HepG2 (cell line): Measurements from ENCODE around the gene PLCL1. TPM values are rescaled to one million over a fixed set of nuclear protein-coding genes. Genes with fewer than 3 reads are reported as not detected.

ENCODE experiments used
- ATAC-seq: fragments of 200-7000 bp; cut with Tn5 transposase; 3 replicates; pipeline ENCODE4 v1.9.1; 2020; ENCODE audit warnings: mild to moderate bottlenecking, moderate library complexity
- BruUV-seq: library from RNA; stranded (reverse); fragments of 400-500 nt; replicated peaks from 2 replicates; lab custom pipeline; 2021; lab: Mats Ljungman, UMichigan
- CTCF ChIA-PET: fragments of 300-600 bp; formaldehyde crosslinking; extraction: SDS; loops from one replicate; lab custom pipeline; 2021; ENCODE audit warnings: low total read pairs, inconsistent platforms, low intra/inter-chr PET ratio; lab: Yijun Ruan, JAX
- POLR2A ChIA-PET: fragments of 350-600 bp; sonication (Branson Sonifier 250); formaldehyde crosslinking; loops from one replicate; lab custom pipeline; 2020; ENCODE audit warnings: antibody characterized with exemption, inconsistent platforms; lab: Yijun Ruan, JAX
- DNase-seq: peaks from one replicate; pipeline ENCODE4 v3.0.0-alpha.2; 2015; ENCODE audit warnings: low spot score
- FAIRE-seq: peaks from 3 replicates; lab custom pipeline; 2011; peaks lifted over from hg19 to GRCh38; lab: Jason Lieb, UNC
- H2AFZ ChIP-seq: one replicate; pipeline ENCODE4 v1.6.1; 2011; ENCODE audit warnings: low read length, inconsistent platforms
- H3K27ac ChIP-seq: fragments of 300-600 bp; 3 replicates; pipeline ENCODE4 v1.8.0; 2011; ENCODE audit warnings: mixed run types, mild to moderate bottlenecking, mixed read lengths, low read length, inconsistent platforms; ENCODE audit not compliant: insufficient read depth; ENCODE audit errors: extremely low read length
- H3K27me3 ChIP-seq, 2 experiments: fragments of 200-600 bp in 1 of 2; 2 replicates in 1 of 2; 3 replicates in 1 of 2; pipeline versions ENCODE4 v1.6.0 to v1.8.0; 2011; ENCODE audit warnings: low read length in 2 of 2, mild to moderate bottlenecking in 2 of 2, moderate library complexity in 2 of 2, inconsistent platforms in 1 of 2; ENCODE audit not compliant: insufficient read depth in 2 of 2, control insufficient read depth in 1 of 2
- H3K36me3 ChIP-seq, 2 experiments: fragments of 200-600 bp in 1 of 2; replicated peaks in 1 of 2; 2 replicates in 1 of 2; 3 replicates in 1 of 2; pipeline versions ENCODE4 v1.5.1 to v1.8.0; 2011; ENCODE audit warnings: low read length in 2 of 2, inconsistent platforms in 1 of 2; ENCODE audit not compliant: insufficient read depth in 2 of 2, control insufficient read depth in 1 of 2
- H3K4me1 ChIP-seq: 2 replicates; pipeline ENCODE4 v1.5.1; 2012; ENCODE audit warnings: low read length, inconsistent platforms; ENCODE audit not compliant: insufficient read depth
- H3K4me2 ChIP-seq: 2 replicates; pipeline ENCODE4 v1.6.0; 2011; ENCODE audit warnings: low read depth, low read length, inconsistent platforms
- H3K4me3 ChIP-seq, 3 experiments: fragments of 200-600 bp in 1 of 3; sonication (generic), shearing (Covaris generic) in 1 of 3; replicated peaks in 1 of 3; 2 replicates each; pipeline ENCODE4 v1.5.1; 2011 to 2016; ENCODE audit warnings: low read length in 3 of 3, inconsistent platforms in 2 of 3, low read depth in 2 of 3, mild to moderate bottlenecking in 2 of 3, control low read depth in 1 of 3, mixed read lengths in 1 of 3; ENCODE audit not compliant: insufficient read depth in 1 of 3
- H3K79me2 ChIP-seq: one replicate; pipeline ENCODE4 v1.6.1; 2011; ENCODE audit warnings: low read length, inconsistent platforms; ENCODE audit not compliant: insufficient read depth
- H3K9ac ChIP-seq: 2 replicates; pipeline ENCODE4 v1.6.0; 2011; ENCODE audit warnings: mild to moderate bottlenecking, low read depth, low read length, inconsistent platforms; ENCODE audit not compliant: insufficient read depth
- H3K9me3 ChIP-seq: 2 replicates; pipeline ENCODE4 v1.5.1; 2012; ENCODE audit warnings: mild to moderate bottlenecking, low read length
- H4K20me1 ChIP-seq: 2 replicates; pipeline ENCODE4 v1.6.0; 2011; ENCODE audit warnings: inconsistent platforms, mild to moderate bottlenecking, low read length, moderate library complexity; ENCODE audit not compliant: insufficient read depth
- HNRNPL ChIP-seq: fragments of 200-400 bp; formaldehyde crosslinking; IDR thresholded peaks from 2 replicates; pipeline ENCODE4 v1.6.1; 2017; ENCODE audit warnings: mild to moderate bottlenecking, low read depth, low read length
- KDM6A ChIP-seq: IDR thresholded peaks from 2 replicates; pipeline ENCODE4 v1.6.1; 2016; ENCODE audit warnings: low read depth
- MEIS1 ChIP-seq: sonication (generic); formaldehyde crosslinking; IDR thresholded peaks from 2 replicates; pipeline ENCODE4 v1.9.0; 2021; ENCODE audit warnings: mild to moderate bottlenecking, missing genetic modification reagents, moderate library complexity, borderline replicate concordance
- MTF2 ChIP-seq: sonication (generic); formaldehyde crosslinking; IDR thresholded peaks from 2 replicates; pipeline ENCODE4 v1.5.0; 2020; ENCODE audit warnings: missing genetic modification reagents, borderline replicate concordance
- STAG1 ChIP-seq: sonication (generic); formaldehyde crosslinking; IDR thresholded peaks from 2 replicates; pipeline ENCODE4 v1.4.0; 2020; ENCODE audit warnings: missing genetic modification reagents
- ZKSCAN8 ChIP-seq: IDR thresholded peaks from 2 replicates; pipeline ENCODE4 v1.6.1; 2016; ENCODE audit warnings: borderline replicate concordance, missing genetic modification reagents, missing compliant biosample characterization
- ZNF274 ChIP-seq: sonication (generic); formaldehyde crosslinking; IDR thresholded peaks from 2 replicates; pipeline ENCODE4 v1.5.1; 2020; ENCODE audit warnings: mild to moderate bottlenecking, missing genetic modification reagents
- ZNF367 ChIP-seq: sonication (generic); formaldehyde crosslinking; IDR thresholded peaks from 2 replicates; pipeline ENCODE4 v1.4.0; 2020; ENCODE audit warnings: missing genetic modification reagents, borderline replicate concordance
- ZNF839 ChIP-seq: sonication (generic); formaldehyde crosslinking; IDR thresholded peaks from 2 replicates; pipeline ENCODE4 v1.4.0; 2020; ENCODE audit warnings: missing genetic modification reagents, mild to moderate bottlenecking, borderline replicate concordance
- WGBS: methylation state at CpG from one replicate; pipeline ENCODE4 v1.1.6; 2017; ENCODE audit warnings: low lambda C conversion rate; 5-methylcytosine and 5-hydroxymethylcytosine counted together
- in situ Hi-C: cut with HindIII; loops from 2 replicates; pipeline ENCODE4 v1.10.0; 2017; ENCODE audit warnings: low pct_unique_long_range_greater_than_20kb; ENCODE audit not compliant: extremely low pct_ligation_motif_present
- intact Hi-C: fragments of 100-400 bp; cut with micrococcal nuclease; formaldehyde crosslinking; loops from one replicate; pipeline ENCODE4 v1.10.0; 2022; ENCODE audit not compliant: unreplicated experiment
- polyA plus RNA-seq, 8 experiments: library from polyadenylated mRNA; depleted of rRNA in 3 of 8; stranded (reverse) in 7 of 8; unstranded in 1 of 8; fragments of >200 nt; fragmentation: Illumina TruSeq in 4 of 8; extraction: Trizol in 4 of 8; gene quantifications; 2 replicates each; pipeline versions ENCODE4 v1.2.1 to v1.2.3, GENCODE V29; 2011 to 2016; ENCODE audit warnings: low read depth in 4 of 8, missing spikeins in 1 of 8, mixed read lengths in 1 of 8; ENCODE audit not compliant: insufficient read depth in 1 of 8
- total RNA-seq, 5 experiments: library from RNA; depleted of rRNA; stranded (reverse); fragments of >200 nt; fragmentation: Illumina TruSeq; extraction: Trizol; gene quantifications; 2 replicates each; pipeline ENCODE4 v1.2.3, GENCODE V29; 2016; ENCODE audit warnings: low read depth in 1 of 5
- TF ChIP-seq, protein P1 (sequence below): sonication (generic); formaldehyde crosslinking; IDR thresholded peaks from 2 replicates; pipeline ENCODE4 v1.4.0; 2020; ENCODE audit warnings: missing genetic modification reagents
- TF ChIP-seq, protein P2 (sequence below), 2 experiments: sonication (generic) in 1 of 2; formaldehyde crosslinking in 1 of 2; IDR thresholded peaks; 2 replicates each; pipeline versions ENCODE4 v1.6.1 to v1.9.0; 2014 to 2022; ENCODE audit warnings: antibody characterized with exemption in 1 of 2, borderline replicate concordance in 1 of 2, inconsistent platforms in 1 of 2, low read depth in 1 of 2, missing genetic modification reagents in 1 of 2
- TF ChIP-seq, protein P3 (sequence below): sonication (generic); formaldehyde crosslinking; IDR thresholded peaks from 2 replicates; pipeline ENCODE4 v1.5.1; 2020; ENCODE audit warnings: missing genetic modification reagents, mild to moderate bottlenecking, borderline replicate concordance

The PLCL1 gene
- total and polyA plus RNA-seq, 2 of the 13 experiments (the other 11 are each of a cell fraction or from before 2014, with no cell fraction given), result not detected

DNA sequence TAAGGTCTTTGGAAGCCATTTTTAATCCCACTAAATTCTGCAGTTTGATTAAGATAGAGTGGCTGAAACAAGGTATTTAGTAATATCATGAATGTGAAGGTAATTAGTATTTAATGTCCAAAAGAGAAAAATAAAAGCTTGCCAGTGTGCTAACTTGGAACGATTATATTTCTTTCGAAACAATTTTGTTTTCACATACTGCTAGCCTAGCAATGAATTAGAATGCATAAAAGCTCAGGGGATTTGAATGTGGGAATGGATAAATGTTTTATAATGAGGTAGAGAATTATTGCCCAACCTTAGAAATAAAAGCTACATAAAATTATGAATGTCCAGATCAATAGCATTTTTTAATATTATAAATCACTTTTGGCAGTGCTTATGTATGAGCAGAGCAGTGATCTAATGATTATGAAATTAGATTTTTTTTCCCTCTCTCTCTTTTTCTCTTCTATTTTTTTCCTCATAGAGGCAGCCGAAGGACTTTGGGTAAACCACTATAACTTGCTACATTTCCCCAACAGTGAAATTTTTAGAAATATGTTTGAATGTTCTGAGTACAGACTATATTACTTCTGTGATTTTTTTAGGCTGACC lies 75.5 kb downstream of the PLCL1 start:
- no peaks in the 10 kb centered on the region for H3K79me2 ChIP-seq
- TF ChIP-seq STAG1 (CRISPR knock-in tag), result no peak
- TF ChIP-seq ZNF367 (CRISPR knock-in tag), result no peak
- no peak for TF ChIP-seq ZNF839 (CRISPR knock-in tag)
- TF ChIP-seq MEIS1 (CRISPR knock-in tag), result no peak
- TF ChIP-seq, protein P1, sequence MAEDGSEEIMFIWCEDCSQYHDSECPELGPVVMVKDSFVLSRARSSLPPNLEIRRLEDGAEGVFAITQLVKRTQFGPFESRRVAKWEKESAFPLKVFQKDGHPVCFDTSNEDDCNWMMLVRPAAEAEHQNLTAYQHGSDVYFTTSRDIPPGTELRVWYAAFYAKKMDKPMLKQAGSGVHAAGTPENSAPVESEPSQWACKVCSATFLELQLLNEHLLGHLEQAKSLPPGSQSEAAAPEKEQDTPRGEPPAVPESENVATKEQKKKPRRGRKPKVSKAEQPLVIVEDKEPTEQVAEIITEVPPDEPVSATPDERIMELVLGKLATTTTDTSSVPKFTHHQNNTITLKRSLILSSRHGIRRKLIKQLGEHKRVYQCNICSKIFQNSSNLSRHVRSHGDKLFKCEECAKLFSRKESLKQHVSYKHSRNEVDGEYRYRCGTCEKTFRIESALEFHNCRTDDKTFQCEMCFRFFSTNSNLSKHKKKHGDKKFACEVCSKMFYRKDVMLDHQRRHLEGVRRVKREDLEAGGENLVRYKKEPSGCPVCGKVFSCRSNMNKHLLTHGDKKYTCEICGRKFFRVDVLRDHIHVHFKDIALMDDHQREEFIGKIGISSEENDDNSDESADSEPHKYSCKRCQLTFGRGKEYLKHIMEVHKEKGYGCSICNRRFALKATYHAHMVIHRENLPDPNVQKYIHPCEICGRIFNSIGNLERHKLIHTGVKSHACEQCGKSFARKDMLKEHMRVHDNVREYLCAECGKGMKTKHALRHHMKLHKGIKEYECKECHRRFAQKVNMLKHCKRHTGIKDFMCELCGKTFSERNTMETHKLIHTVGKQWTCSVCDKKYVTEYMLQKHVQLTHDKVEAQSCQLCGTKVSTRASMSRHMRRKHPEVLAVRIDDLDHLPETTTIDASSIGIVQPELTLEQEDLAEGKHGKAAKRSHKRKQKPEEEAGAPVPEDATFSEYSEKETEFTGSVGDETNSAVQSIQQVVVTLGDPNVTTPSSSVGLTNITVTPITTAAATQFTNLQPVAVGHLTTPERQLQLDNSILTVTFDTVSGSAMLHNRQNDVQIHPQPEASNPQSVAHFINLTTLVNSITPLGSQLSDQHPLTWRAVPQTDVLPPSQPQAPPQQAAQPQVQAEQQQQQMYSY (CRISPR knock-in tag), result no peak
- TF ChIP-seq MTF2 (CRISPR knock-in tag), result no peak
- no peak for TF ChIP-seq ZKSCAN8 (CRISPR knock-in tag)
- TF ChIP-seq KDM6A (CRISPR knock-in tag), result no peak
- TF ChIP-seq ZNF274 (CRISPR knock-in tag), result no peak
- TF ChIP-seq HNRNPL, result no peak
- TF ChIP-seq, protein P2, sequence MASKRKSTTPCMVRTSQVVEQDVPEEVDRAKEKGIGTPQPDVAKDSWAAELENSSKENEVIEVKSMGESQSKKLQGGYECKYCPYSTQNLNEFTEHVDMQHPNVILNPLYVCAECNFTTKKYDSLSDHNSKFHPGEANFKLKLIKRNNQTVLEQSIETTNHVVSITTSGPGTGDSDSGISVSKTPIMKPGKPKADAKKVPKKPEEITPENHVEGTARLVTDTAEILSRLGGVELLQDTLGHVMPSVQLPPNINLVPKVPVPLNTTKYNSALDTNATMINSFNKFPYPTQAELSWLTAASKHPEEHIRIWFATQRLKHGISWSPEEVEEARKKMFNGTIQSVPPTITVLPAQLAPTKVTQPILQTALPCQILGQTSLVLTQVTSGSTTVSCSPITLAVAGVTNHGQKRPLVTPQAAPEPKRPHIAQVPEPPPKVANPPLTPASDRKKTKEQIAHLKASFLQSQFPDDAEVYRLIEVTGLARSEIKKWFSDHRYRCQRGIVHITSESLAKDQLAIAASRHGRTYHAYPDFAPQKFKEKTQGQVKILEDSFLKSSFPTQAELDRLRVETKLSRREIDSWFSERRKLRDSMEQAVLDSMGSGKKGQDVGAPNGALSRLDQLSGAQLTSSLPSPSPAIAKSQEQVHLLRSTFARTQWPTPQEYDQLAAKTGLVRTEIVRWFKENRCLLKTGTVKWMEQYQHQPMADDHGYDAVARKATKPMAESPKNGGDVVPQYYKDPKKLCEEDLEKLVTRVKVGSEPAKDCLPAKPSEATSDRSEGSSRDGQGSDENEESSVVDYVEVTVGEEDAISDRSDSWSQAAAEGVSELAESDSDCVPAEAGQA (IDR thresholded peaks at IDR 0.05; ENCODE audit: low read depth), result no peak
- TF ChIP-seq, protein P2 (CRISPR knock-in tag; IDR thresholded peaks at IDR 0.05; ENCODE audit: borderline replicate concordance), result no peak
- TF ChIP-seq, protein P3, sequence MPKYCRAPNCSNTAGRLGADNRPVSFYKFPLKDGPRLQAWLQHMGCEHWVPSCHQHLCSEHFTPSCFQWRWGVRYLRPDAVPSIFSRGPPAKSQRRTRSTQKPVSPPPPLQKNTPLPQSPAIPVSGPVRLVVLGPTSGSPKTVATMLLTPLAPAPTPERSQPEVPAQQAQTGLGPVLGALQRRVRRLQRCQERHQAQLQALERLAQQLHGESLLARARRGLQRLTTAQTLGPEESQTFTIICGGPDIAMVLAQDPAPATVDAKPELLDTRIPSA, result no peak
- DNase-seq (no peak), ATAC-seq (no peak), FAIRE-seq (no peak)
- H3K27me3 ChIP-seq, result no peaks in the 10 kb centered on the region
- H3K4me1 ChIP-seq, result no peaks in the 10 kb centered on the region
- no peak overlapping the region for H3K27ac ChIP-seq
- ChIA-PET CTCF (no interaction called here), POLR2A (no interaction called here)
- no peaks in the 10 kb centered on the region for H3K9me3 ChIP-seq
- no TSS peak for BruUV-seq
- no peak overlapping the region for H3K9ac ChIP-seq
- intact Hi-C loops (no loop called here), in situ Hi-C loops (no loop called here)
- H3K36me3 ChIP-seq, result no peaks in the 10 kb centered on the region
- no peak overlapping the region for H3K4me2 ChIP-seq
- no peak overlapping the region for H3K4me3 ChIP-seq
- no peak overlapping the region for H2AFZ ChIP-seq
- no peaks in the 10 kb centered on the region for H4K20me1 ChIP-seq
- 22% methylated on average over 3 of the region's 3 CpGs for WGBS
